GM12891 (cell line): ENCODE results near the gene DSC2.

Source experiments
- DNase-seq: peaks from one replicate; pipeline ENCODE4 v3.0.0; 2011; ENCODE audit warnings: low spot score; ENCODE audit not compliant: insufficient read length
- FAIRE-seq: peaks from 2 replicates; lab custom pipeline; 2011; peaks lifted over from hg19 to GRCh38; lab: Jason Lieb, UNC
- PAX5 ChIP-seq: IDR thresholded peaks from 2 replicates; pipeline ENCODE4 v1.6.1; 2011; ENCODE audit warnings: low read length, moderate library complexity, mild to moderate bottlenecking; ENCODE audit not compliant: insufficient read depth, severe bottlenecking
- POLR2A ChIP-seq: IDR thresholded peaks from 2 replicates; pipeline ENCODE4 v1.6.1; 2011; ENCODE audit warnings: low read depth, low read length, control low read depth
- POLR2AphosphoS5 ChIP-seq: IDR thresholded peaks from 2 replicates; pipeline ENCODE4 v1.6.1; 2011; ENCODE audit warnings: low read depth, low read length, control low read depth
- POU2F2 ChIP-seq: IDR thresholded peaks from 2 replicates; pipeline ENCODE4 v1.6.1; 2011; ENCODE audit warnings: low read depth, mild to moderate bottlenecking, control low read depth, low read length, moderate library complexity
- SPI1 ChIP-seq: IDR thresholded peaks from 2 replicates; pipeline ENCODE4 v1.6.1; 2011; ENCODE audit warnings: low read depth, low read length, control low read depth
- TAF1 ChIP-seq: IDR thresholded peaks from 2 replicates; pipeline ENCODE4 v1.6.1; 2011; ENCODE audit warnings: low read depth, low read length, control low read depth

DSC2 gene

GRCh38 chr18:31098878-31099277, 3.3 kb downstream of the DSC2 start:
- DNase-seq: no peak
- FAIRE-seq: no peak
- TF ChIP-seq PAX5 (no peak), POLR2A (no peak), TAF1 (no peak), POLR2AphosphoS5 (no peak)

GRCh38 chr18:31097666-31098065, 4.6 kb downstream of the DSC2 start:
- no peak for TF ChIP-seq PAX5
- FAIRE-seq (no peak), DNase-seq (no peak)

GRCh38 chr18:31093880-31094279, 8.3 kb downstream of the DSC2 start:
- no peak for TF ChIP-seq POLR2A
- DNase-seq: no peak
- no peak for FAIRE-seq

- no peak for TF ChIP-seq POLR2AphosphoS5
- no peak for DNase-seq
Measured at GRCh38 chr18:31093294-31093693, 8.9 kb downstream of the DSC2 start.

GRCh38 chr18:31091350-31091749, 10.9 kb downstream of the DSC2 start:
- DNase-seq: no peak
- FAIRE-seq: no peak
- TF ChIP-seq PAX5 (no peak), POLR2A (no peak), POU2F2 (no peak), POLR2AphosphoS5 (no peak), SPI1 (no peak), TAF1 (no peak)

More at GRCh38 chr18:31093294-31093693, 8.9 kb downstream of the DSC2 start:
- peak; percentile 28 for FAIRE-seq

GRCh38 chr18:31088532-31088931, 13.7 kb downstream of the DSC2 start:
- FAIRE-seq (no peak), DNase-seq (no peak)
- no peak for TF ChIP-seq POLR2AphosphoS5
- TF ChIP-seq SPI1: no peak
- no peak for TF ChIP-seq POLR2A
- no peak for TF ChIP-seq TAF1
- TF ChIP-seq POU2F2: no peak
- TF ChIP-seq PAX5: no peak

GRCh38 chr18:31079973-31080372, 22.2 kb downstream of the DSC2 start:
- TF ChIP-seq SPI1 (peak; percentile 75), POU2F2 (no peak), PAX5 (no peak), POLR2AphosphoS5 (no peak)
- DNase-seq: no peak
- FAIRE-seq: no peak

GRCh38 chr18:31077878-31078277, 24.3 kb downstream of the DSC2 start:
- FAIRE-seq (no peak), DNase-seq (no peak)
- TF ChIP-seq SPI1: peak; percentile 32
- no peak for TF ChIP-seq POLR2AphosphoS5

GRCh38 chr18:31072175-31072574, 30.0 kb downstream of the DSC2 start:
- TF ChIP-seq TAF1: no peak
- TF ChIP-seq POLR2A: no peak
- no peak for TF ChIP-seq SPI1
- DNase-seq (no peak), FAIRE-seq (no peak)

- no peak for FAIRE-seq
- DNase-seq: no peak
- TF ChIP-seq TAF1 (no peak), POLR2A (no peak), SPI1 (no peak), POLR2AphosphoS5 (no peak), PAX5 (no peak), POU2F2 (no peak)
Measured at GRCh38 chr18:31070206-31070605, 32.0 kb downstream of the DSC2 start.

- no peak for TF ChIP-seq POLR2A
- no peak for TF ChIP-seq TAF1
- no peak for TF ChIP-seq SPI1
- no peak for TF ChIP-seq POU2F2
- no peak for TF ChIP-seq POLR2AphosphoS5
- no peak for TF ChIP-seq PAX5
- FAIRE-seq: no peak
- DNase-seq: no peak
Measured at GRCh38 chr18:31066266-31066665, 36.0 kb downstream of the DSC2 start.
